Gastrocnemius medialis (tissue), 4 donors: Measurements from ENCODE around the gene MARCHF4.

Experiments used
- POLR2A ChIP-seq, 2 donors: fragments of 450-650 bp; IDR thresholded peaks; one replicate each; pipeline ENCODE4 v1.6.1; 2017; ENCODE audit warnings: antibody characterized with exemption in 2 of 2, mild to moderate bottlenecking in 2 of 2, moderate library complexity in 2 of 2
- TF ChIP-seq, protein P1 (sequence below), 5 experiments: fragments of 450-650 bp in 3 of 5; fragments of 200-600 bp in 2 of 5; sonication (generic) in 2 of 5; IDR thresholded peaks in 4 of 5; conservative IDR thresholded peaks in 1 of 5; 1 replicate in 4 of 5; 2 replicates in 1 of 5; pipeline ENCODE4 v1.5.1; 2016 to 2019; ENCODE audit warnings: antibody characterized with exemption in 5 of 5, mild to moderate bottlenecking in 3 of 5, moderate library complexity in 3 of 5

DNA sequence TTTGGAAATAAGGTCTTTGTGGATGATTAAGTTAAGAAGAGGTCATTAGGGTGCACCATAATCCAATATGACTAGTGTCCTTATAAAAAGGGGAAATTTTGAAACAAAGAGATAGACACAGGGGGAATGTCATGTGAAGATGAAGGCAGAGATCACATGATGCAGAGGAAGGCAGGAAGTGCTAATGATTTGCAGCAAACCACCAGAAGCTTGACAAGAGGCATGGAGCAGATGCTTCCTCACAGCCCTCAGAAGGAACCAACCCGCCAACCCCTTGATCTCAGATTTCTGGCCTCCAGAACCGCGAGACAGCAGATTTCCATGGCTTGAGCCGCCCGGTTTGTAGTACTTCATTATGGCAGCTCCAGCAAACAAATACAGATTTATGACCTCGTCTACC is 22.6 kb upstream of the MARCHF4 start:
- TF ChIP-seq, protein P1, sequence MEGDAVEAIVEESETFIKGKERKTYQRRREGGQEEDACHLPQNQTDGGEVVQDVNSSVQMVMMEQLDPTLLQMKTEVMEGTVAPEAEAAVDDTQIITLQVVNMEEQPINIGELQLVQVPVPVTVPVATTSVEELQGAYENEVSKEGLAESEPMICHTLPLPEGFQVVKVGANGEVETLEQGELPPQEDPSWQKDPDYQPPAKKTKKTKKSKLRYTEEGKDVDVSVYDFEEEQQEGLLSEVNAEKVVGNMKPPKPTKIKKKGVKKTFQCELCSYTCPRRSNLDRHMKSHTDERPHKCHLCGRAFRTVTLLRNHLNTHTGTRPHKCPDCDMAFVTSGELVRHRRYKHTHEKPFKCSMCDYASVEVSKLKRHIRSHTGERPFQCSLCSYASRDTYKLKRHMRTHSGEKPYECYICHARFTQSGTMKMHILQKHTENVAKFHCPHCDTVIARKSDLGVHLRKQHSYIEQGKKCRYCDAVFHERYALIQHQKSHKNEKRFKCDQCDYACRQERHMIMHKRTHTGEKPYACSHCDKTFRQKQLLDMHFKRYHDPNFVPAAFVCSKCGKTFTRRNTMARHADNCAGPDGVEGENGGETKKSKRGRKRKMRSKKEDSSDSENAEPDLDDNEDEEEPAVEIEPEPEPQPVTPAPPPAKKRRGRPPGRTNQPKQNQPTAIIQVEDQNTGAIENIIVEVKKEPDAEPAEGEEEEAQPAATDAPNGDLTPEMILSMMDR (IDR thresholded peaks at IDR 0.05 in 4 of 5, conservative IDR thresholded peaks at IDR 0.05 in 1 of 5) = no peak
- TF ChIP-seq POLR2A (IDR thresholded peaks at IDR 0.05) = no peak
